ENCODE measurements around the gene ANKRD17.

GRCh38 chr4:73034896-73035295, 223.7 kb downstream of the ANKRD17 start:
- TF ChIP-seq GATA2 (IDR thresholded peaks at IDR 0.05; ENCODE audit: low read depth, low read length) (no peak), GATA3 (IDR thresholded peaks at IDR 0.05; ENCODE audit: low read depth, low read length) (no peak)

Measured in SH-SY5Y (cell line).